NCI-H748 (cell line): ENCODE measurements around the gene CELF1.

ENCODE experiments used
- DNase-seq: peaks from one replicate; lab custom pipeline; 2025; ENCODE audit not compliant: unreplicated experiment; lab: John Stamatoyannopoulos, UW

Gene CELF1

GRCh38 chr11:47488674-47489394 is 64.1 kb downstream of the CELF1 start:
- DNase-seq: no peak

- DNase-seq: no peak
These were observed 64.8 kb downstream of the CELF1 start for GRCh38 chr11:47488111-47488510.

GRCh38 chr11:47487421-47487820 is 65.5 kb downstream of the CELF1 start:
- no peak for DNase-seq

DNA sequence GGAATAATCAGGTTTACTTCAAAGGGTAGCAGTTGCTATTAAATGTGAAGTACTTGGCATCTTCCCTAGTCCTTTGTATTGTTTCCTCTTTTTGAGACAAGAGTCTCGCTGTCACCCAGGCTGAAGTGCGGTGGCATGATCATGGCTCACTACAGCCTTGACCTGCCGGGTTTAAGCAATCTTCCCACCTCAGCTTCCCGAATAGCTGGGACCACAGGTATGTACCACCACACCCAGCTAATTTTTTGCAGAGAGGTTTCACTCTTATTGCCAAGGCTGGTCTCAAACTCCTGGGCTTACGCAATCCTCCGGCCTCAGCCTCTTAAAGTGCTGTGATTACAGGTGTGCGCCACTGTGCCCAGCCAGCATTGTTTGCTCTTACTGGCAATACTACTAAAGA is 67.8 kb downstream of the CELF1 start:
- DNase-seq: no peak

DNA sequence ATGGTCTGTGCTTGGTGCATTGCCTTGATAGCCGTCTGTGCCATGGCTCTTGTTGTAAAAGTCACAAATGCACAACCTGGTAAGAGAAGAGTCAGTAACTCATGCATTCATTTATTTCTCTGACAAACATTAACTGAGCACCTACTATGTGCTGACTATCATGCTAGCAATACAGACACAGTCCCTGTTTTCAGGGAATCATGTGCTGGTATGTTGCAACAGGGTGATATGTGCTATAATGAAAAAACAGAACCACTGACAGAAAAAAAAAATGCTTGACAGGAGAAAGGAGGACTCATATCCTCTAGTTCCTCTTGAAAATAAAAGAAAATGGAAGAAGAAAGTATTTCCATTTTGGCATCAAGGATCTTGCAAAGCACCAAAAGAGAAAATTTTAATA is 69.5 kb downstream of the CELF1 start:
- no peak for DNase-seq

GRCh38 chr11:47480762-47481161 is 72.2 kb downstream of the CELF1 start:
- DNase-seq: no peak

DNA sequence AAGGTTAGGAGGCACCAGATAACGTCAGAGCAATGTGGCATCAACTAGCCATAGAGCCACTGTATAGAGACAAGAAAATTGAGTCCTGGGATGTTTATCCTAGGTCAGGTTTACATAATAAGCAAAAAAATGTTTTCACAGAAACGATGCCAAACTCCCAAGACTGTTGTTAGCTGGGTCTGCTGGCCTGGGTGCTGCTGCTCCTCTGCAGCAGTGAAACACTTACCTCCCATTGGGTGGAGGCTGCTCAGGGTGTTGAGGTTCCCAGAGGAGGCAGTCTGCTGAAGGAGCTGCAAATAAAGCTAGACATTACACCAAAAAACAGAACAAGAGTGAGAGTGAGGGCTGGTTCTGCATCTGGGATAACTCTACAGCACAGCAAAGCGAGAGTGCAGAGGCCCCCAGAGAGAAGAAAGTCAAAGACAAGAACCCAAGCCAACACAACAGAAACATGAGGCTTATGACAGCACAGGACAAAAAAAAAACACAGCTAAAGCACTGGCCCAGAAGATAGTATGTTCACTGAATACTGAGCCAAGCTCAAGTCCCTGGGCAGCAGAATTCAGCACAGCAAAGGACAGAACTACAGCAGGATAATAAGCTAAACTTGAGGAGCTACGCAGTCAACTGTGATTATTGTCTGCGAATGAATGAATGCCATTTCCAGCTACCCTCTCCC is 74.1 kb downstream of the CELF1 start:
- no peak for DNase-seq

DNA sequence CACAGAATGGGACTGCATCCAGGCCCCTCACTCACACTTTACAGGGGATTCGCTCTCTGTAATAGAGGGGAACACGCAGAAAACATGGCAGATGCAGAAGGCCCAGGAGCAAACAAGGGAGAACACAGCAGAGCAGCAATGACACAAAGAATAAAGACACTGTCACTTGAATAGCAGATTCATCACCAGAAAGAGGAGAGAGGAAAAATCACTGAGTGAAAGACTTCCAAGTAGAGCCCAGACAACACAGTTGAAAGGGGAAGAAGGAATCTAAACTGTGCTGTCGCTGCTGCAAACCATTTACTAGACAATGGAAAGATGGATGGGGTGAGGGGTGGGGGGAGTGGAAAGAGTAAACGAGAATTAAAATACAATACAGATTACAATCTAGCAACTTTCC is 75.2 kb downstream of the CELF1 start:
- DNase-seq: no peak

DNA sequence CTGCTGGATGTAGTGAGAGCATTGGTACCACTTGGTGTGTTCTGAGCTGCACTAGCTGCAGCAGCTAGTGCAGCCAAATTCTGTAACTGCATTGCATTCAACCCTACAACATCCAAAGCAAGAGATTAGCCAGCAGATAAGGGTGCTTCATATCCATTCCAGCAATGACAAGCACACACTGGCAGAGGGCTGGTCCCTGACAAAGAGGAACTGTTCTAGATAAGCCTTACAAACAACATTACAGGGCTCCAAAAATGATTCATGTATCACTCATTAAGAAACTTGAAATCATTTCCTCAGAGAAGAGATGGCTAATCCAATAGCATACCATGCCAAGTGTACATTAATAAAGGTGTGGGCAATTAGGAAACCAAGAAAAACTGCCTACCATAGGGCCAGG is 75.6 kb downstream of the CELF1 start:
- DNase-seq: no peak

- DNase-seq: no peak
These were observed 82.3 kb downstream of the CELF1 start for GRCh38 chr11:47470671-47471070.

DNA sequence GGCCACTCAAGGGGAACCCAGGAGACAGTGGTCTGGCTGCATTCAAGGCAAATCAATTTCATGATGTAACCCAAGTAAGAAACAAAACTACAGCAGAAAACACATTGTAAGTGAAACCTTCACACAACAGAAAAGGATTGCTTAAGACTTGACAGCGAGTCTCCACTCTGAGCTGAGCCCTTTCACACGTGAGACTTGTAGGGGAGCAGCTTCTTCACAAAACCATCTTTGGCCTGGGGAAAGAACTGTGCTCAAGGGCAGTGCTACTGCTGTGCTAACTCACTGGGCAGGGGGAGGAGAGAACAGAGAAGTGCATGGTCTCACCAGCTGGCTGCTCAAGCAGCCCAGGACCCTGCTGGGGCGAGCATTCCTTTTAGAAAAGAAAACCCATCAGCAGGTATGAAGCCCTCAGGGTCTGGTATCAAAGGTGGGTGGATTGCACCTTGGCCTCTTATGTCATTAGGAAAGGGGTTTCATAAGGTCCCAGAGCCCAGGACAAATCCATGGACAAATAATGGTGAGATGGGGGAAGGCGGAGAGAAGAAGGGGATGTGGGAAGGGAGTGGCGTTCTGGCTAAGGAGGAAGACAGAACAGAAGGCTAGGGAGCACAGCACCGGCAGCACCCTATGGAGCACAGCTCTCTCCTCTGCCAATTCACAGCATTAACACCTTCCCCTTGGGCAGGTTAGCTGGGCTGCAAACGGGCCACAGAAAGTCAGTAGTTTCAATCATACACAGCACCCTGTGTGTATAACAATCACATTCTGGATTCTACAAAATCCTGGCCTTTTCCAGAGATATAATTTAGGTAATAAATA is 83.4 kb downstream of the CELF1 start:
- DNase-seq: no peak

DNA sequence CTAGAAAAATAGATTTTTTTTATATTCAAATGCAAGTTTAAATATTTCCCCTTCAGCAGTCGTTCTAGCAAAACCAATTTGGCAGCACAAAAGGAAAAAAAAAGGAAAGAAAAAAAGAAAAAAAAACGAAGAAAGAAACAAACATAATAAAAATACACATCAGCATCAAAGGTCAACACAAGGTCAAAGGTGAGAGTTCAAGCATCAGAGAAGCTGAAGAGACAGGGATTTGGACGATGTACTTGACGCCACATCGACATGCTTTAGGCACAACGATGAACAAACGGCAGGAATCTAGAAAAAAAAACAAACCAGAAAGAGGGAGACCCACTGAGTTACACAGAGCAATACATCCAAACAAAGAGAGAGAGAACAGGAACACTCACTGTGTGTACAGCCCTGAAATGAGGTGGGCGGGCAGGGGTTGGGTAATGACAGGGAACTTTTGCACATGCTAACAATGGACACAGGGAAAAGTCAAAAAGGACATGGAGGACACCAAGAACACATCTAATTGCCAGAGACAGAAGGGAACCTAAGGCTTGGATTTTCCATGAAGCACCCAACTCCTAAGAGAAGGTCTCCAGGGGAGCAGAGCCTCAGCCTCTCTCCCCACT is 84.2 kb downstream of the CELF1 start:
- no peak for DNase-seq

DNA sequence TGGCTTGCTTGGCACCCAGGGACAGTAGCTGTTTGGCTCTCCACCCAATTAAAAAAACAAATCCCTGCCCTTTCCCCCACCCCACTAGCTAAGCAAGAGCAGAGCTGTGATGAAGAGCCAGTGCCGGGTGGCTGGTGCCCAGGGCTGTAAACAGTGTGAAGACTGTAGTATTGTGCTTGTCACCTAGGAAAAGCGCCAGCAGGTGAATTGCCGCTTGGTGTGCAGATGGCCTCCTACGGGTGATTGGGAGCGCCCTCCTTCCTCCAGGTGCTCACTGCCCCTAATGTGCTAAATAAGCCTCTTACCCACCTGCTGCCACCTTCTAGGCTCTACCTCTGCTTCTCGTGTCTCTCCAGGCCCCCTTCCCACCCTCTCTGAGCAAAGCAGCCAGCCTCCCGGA is 85.6 kb downstream of the CELF1 start:
- peak; percentile 55 for DNase-seq

- DNase-seq: peak; percentile 37
These were observed 86.2 kb downstream of the CELF1 start for GRCh38 chr11:47466701-47467250.

DNA sequence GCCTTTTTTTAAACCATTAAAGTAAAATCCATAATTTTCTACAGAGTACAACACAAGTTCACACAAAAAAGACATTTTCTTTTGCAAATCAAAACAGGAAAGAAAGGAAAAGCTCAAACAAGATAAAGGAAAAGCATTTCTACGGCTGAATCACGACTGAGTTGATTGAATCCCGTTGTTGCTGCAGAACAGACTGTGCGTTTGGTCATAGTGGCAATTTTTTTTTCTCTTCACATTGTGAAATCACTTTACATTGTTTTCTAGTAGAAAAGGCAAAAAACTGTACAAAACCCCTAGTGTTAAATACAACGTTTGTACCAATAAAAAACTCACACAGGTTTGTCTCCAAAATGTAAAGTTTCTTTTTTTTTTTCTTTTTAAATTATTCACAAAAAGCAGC is 86.7 kb downstream of the CELF1 start:
- DNase-seq: no peak

GRCh38 chr11:47464483-47464882 is 88.4 kb downstream of the CELF1 start:
- no peak for DNase-seq

GRCh38 chr11:47461876-47462275 is 91.1 kb downstream of the CELF1 start:
- DNase-seq: no peak

GRCh38 chr11:47460571-47461235 is 92.2 kb downstream of the CELF1 start:
- no peak for DNase-seq

GRCh38 chr11:47454258-47454671 is 98.7 kb downstream of the CELF1 start:
- DNase-seq: peak; percentile 75

GRCh38 chr11:47453365-47453764 is 99.6 kb downstream of the CELF1 start:
- no peak for DNase-seq

DNA sequence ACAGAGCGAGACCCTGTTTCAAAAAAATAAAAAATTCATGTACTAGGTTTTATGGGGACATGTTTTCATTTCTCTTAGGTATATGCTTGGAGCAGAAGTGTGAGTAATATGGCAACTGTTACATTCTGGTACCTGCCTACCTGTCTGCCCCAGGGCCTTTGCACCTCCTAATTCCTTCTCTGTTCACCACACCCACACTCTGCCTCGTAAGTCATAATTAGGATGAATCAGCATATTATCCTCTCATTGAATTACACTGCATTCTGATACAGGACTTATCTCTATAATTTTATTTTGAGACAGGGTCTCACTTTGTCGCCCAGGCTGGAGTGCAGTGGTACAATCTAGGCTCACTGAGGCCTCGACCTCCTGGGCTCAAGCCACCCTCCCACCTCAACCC is 100.9 kb downstream of the CELF1 start:
- no peak for DNase-seq
